Measurements from ENCODE around the gene CDH9.

Gene CDH9

GRCh38 chr5:27038476-27038875 is at the start of gene CDH9:
CDH9 (minus strand) TSS chr5:27038586; CDS start chr5:26988333, 50,253 bp downstream.
- in situ Hi-C loops (cut with MboI; ENCODE audit: low sequenced_read_pairs): no loop called here

- in situ Hi-C loops (cut with MboI; ENCODE audit: low sequenced_read_pairs): no loop called here
Observed at GRCh38 chr5:27087747-27088146, 49.4 kb upstream of the CDH9 start.

GRCh38 chr5:27083449-27084415 is 45.3 kb upstream of the CDH9 start:
- in situ Hi-C loops (cut with MboI; ENCODE audit: low sequenced_read_pairs): no loop called here

GRCh38 chr5:27080147-27080546 is 41.8 kb upstream of the CDH9 start:
- in situ Hi-C loops (cut with MboI; ENCODE audit: low sequenced_read_pairs): no loop called here

- in situ Hi-C loops (cut with MboI; ENCODE audit: low sequenced_read_pairs): no loop called here
Observed at GRCh38 chr5:27062451-27062850, 24.1 kb upstream of the CDH9 start.

GRCh38 chr5:27048510-27048909 is 10.1 kb upstream of the CDH9 start:
- in situ Hi-C loops (cut with MboI; ENCODE audit: low sequenced_read_pairs): no loop called here

- in situ Hi-C loops (cut with MboI; ENCODE audit: low sequenced_read_pairs): no loop called here
Observed at GRCh38 chr5:27041372-27041771, 3.0 kb upstream of the CDH9 start.

GRCh38 chr5:27034565-27034964 is 3.8 kb downstream of the CDH9 start:
- in situ Hi-C loops (cut with MboI; ENCODE audit: low sequenced_read_pairs): no loop called here

GRCh38 chr5:27026801-27027200 is 11.6 kb downstream of the CDH9 start:
- in situ Hi-C loops (cut with MboI; ENCODE audit: low sequenced_read_pairs): no loop called here

- in situ Hi-C loops (cut with MboI; ENCODE audit: low sequenced_read_pairs): no loop called here
Observed at GRCh38 chr5:27026063-27026462, 12.3 kb downstream of the CDH9 start.

- in situ Hi-C loops (cut with MboI; ENCODE audit: low sequenced_read_pairs): no loop called here
Observed at GRCh38 chr5:27021471-27021870, 16.9 kb downstream of the CDH9 start.

- in situ Hi-C loops (cut with MboI; ENCODE audit: low sequenced_read_pairs): no loop called here
Observed at GRCh38 chr5:27020973-27021372, 17.4 kb downstream of the CDH9 start.

GRCh38 chr5:27015758-27016157 is 22.6 kb downstream of the CDH9 start:
- in situ Hi-C loops (cut with MboI; ENCODE audit: low sequenced_read_pairs): no loop called here

- in situ Hi-C loops (cut with MboI; ENCODE audit: low sequenced_read_pairs): no loop called here
Observed at GRCh38 chr5:27011274-27011673, 27.1 kb downstream of the CDH9 start.

- in situ Hi-C loops (cut with MboI; ENCODE audit: low sequenced_read_pairs): no loop called here
Observed at GRCh38 chr5:27010646-27011045, 27.7 kb downstream of the CDH9 start.

- in situ Hi-C loops (cut with MboI; ENCODE audit: low sequenced_read_pairs): no loop called here
Observed at GRCh38 chr5:27009540-27009915, 28.9 kb downstream of the CDH9 start.

- in situ Hi-C loops (cut with MboI; ENCODE audit: low sequenced_read_pairs): no loop called here
Observed at GRCh38 chr5:27008604-27009539, 29.5 kb downstream of the CDH9 start.

- in situ Hi-C loops (cut with MboI; ENCODE audit: low sequenced_read_pairs): no loop called here
Observed at GRCh38 chr5:27007121-27007520, 31.3 kb downstream of the CDH9 start.

- in situ Hi-C loops (cut with MboI; ENCODE audit: low sequenced_read_pairs): no loop called here
Observed at GRCh38 chr5:26986985-26987384, 51.4 kb downstream of the CDH9 start.

- in situ Hi-C loops (cut with MboI; ENCODE audit: low sequenced_read_pairs): no loop called here
Observed at GRCh38 chr5:26981750-26982149, 56.6 kb downstream of the CDH9 start.

GRCh38 chr5:26959290-26959689 is 79.1 kb downstream of the CDH9 start:
- in situ Hi-C loops (cut with MboI; ENCODE audit: low sequenced_read_pairs): no loop called here

- in situ Hi-C loops (cut with MboI; ENCODE audit: low sequenced_read_pairs): no loop called here
Observed at GRCh38 chr5:26955161-26955560, 83.2 kb downstream of the CDH9 start.

Measured in HL-60/S4 (cell line).